AG08396 (cell line): ENCODE data around the gene PPM1D.
"Not testable (repeated sequence)": the region's sequence is repeated elsewhere in the genome, so short reads cannot be mapped to it uniquely, and the experiment has no call there.

Experiments
- DNase-seq: peaks from one replicate; pipeline ENCODE4 v3.0.0; 2012; ENCODE audit warnings: low spot score, mixed read lengths

PPM1D gene

GRCh38 chr17:60668741-60669140 lies 68.7 kb downstream of the PPM1D start:
- not testable (repeated sequence) for DNase-seq

GRCh38 chr17:60671482-60671881 lies 71.5 kb downstream of the PPM1D start:
- no peak for DNase-seq

GRCh38 chr17:60674637-60675036 lies 74.6 kb downstream of the PPM1D start:
- not testable (repeated sequence) for DNase-seq

- DNase-seq = no peak
Measured at GRCh38 chr17:60675997-60676396, 76.0 kb downstream of the PPM1D start.

- no peak for DNase-seq
Measured at GRCh38 chr17:60676758-60677307, 76.8 kb downstream of the PPM1D start.

GRCh38 chr17:60677308-60678117 lies 77.5 kb downstream of the PPM1D start, which contains the start of gene BCAS3:
BCAS3 (plus strand) TSS chr17:60677851.
- peak; percentile 99 for DNase-seq

GRCh38 chr17:60678118-60678444 lies 78.1 kb downstream of the PPM1D start:
- peak; percentile 6 for DNase-seq

GRCh38 chr17:60679287-60679686 lies 79.3 kb downstream of the PPM1D start:
- DNase-seq = no peak

GRCh38 chr17:60680754-60681153 lies 80.8 kb downstream of the PPM1D start:
- DNase-seq = no peak

GRCh38 chr17:60685437-60685836 lies 85.4 kb downstream of the PPM1D start:
- no peak for DNase-seq

GRCh38 chr17:60695960-60696359 lies 96.0 kb downstream of the PPM1D start:
- no peak for DNase-seq

- DNase-seq = no peak
Measured at GRCh38 chr17:60699090-60699489, 99.1 kb downstream of the PPM1D start.

GRCh38 chr17:60704170-60704569 lies 104.2 kb downstream of the PPM1D start:
- DNase-seq = no peak

- DNase-seq = no peak
Measured at GRCh38 chr17:60712675-60713074, 112.7 kb downstream of the PPM1D start.

- no peak for DNase-seq
Measured at GRCh38 chr17:60713608-60714007, 113.6 kb downstream of the PPM1D start.
